Measurements from ENCODE around the gene SSH2.
"Not testable (repeated sequence)": the region's sequence is repeated elsewhere in the genome, so short reads cannot be mapped to it uniquely, and the experiment has no call there.

The SSH2 gene

DNA sequence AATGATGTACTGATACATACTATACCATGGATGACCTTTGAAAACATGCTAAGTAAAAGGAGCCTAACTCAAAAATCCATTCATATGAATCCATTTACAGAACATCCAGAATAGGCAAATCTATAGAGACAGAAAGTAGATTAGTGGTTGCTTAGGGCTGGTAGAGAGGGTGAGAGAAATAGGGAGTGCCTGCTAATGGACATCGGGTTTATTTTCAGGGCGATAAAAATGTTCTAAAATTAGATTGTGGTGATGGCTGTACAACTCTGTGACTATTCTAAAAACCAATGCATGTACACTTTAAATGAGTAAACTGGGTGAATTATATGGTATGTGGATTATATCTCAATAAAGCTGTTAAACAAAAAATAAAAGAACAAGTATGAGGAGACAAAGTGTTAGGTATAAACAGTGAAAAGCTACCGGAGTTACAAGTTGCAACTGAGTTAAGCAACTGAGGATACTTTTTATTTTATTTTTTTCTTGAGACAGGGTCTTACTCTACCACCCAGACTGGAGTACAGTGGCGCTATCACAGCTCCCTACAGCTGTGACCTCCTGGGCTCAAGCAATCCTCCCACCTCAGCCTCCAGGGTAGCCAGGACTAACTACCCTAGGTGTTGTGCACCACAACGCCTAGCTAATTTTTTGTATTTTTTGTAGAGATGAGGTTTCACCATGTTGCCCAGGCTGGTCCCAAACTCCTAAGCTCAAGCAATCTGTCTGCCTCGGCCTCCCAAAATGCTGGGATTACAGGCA, 231.8 kb downstream of the SSH2 start:
- no peak for DNase-seq

GRCh38 chr17:29697371-29697770, 232.7 kb downstream of the SSH2 start:
- no peak for DNase-seq

DNA sequence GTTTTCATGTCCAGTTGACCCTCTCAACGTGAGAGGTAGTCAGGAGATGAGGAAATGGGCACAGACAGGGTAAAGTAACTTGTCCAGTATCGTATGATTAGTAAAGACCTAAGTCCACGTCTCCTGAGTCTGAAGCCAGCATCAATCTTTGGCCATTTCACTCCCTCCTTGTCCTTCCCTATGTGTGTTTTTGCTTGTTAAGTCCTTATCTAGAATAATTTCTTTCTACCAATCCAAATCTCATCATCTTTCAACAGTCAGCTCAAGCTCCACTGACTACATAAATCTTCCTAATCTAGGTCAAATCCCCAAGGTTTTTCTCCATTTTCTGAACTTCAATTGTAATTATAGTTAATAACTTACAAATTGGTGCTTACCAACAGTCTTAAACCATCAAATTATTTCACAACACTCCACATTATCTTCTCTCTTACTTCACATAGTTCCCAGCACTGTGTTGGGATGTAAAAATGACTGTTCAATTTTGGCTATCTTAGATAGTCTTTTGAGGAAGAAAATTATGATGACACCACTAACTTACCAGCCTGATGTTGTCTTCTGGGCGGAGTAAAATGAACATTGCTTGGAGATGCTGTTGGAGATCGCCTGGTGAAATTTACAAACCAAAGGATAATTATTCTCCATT, 235.0 kb downstream of the SSH2 start:
- no peak for DNase-seq

GRCh38 chr17:29693751-29694150, 236.3 kb downstream of the SSH2 start:
- no peak for DNase-seq

DNA sequence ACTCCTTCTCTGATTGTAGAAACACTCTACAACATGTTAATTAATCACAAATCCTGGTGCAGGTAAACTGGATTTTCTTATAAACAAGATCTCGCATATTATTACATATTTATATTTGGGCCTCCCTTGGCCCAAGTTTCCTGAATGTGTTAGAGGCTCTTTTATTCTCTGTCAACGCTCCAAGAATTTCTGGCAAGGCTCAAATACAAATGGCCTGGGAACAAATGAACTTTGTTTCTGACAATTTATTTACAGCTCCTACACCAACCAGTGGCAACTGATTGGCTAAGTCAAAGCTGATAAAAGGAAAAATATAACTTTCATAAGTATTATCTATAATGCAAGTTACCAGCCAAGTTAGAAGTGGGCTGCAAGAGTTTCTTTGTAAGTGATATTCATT, 242.4 kb downstream of the SSH2 start:
- DNase-seq, result no peak

GRCh38 chr17:29686993-29687590, 242.9 kb downstream of the SSH2 start:
- DNase-seq, result no peak

GRCh38 chr17:29683481-29683880, 246.5 kb downstream of the SSH2 start:
- no peak for DNase-seq

GRCh38 chr17:29682987-29683386, 247.0 kb downstream of the SSH2 start:
- no peak for DNase-seq

GRCh38 chr17:29682054-29682453, 248.0 kb downstream of the SSH2 start:
- no peak for DNase-seq

DNA sequence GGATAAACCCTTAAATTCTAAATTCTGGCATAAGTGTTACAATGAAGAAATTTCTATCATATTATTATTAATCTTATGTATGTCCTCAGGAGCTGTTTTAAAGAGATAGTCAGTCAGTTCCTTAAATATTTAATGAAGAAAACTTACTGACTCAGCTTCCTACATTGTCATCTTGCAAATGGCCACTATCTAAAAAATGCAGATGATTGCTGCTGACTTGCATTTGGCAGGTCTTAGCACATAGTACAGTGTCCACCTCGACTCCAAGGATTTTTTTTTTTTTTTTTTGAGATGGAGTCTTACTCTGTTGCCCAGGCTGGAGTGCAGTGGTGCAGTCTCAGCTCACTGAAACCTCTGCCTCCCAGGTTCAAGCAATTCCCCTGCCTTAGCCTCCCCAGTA, 252.2 kb downstream of the SSH2 start:
- DNase-seq, result no peak

DNA sequence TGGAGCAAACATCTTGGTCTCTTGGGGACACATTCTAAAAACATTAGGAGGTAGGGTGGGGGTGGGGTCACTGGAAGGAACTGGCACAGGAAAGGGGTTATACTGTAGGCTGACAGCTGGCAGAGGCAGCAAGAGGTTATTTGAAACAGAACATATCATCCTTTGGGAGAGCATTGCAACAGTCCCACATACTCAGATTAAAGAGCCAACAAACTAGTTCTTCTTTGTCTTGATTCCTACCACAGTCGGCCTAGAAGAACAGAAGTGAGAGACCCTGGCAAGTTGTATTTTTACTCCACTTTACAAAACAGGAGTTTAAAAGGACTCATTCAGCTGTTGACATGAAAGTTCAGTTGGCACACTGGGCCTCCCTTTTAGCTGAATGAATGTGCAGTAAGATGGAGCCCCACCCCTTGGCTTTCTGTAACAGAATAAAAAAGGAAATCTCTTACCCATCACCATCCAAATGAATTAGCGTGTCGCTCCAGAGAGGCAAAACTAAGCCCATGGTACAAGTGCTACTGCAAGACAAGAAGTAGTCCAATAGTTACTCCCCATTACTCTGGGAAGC, 252.7 kb downstream of the SSH2 start:
- DNase-seq, result no peak

DNA sequence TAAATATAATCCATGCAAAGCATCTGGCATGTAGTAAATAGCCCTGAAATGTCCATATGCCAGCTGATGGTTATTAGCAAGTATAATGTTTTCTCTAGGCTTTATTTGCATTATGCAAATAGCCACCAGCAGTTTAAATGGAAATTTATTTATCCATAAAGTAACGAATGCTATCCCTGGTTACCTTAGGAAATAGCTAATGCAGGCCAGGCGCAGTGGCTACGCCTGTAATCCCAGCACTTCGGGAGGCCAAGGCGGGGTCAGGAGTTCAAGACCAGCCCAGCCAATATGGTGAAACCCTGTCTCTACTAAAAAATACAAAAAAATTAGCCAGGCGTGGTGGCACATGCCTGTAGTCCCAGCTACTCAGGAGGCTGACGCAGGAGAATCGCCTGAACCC, 254.1 kb downstream of the SSH2 start:
- DNase-seq, result not testable (repeated sequence)

DNA sequence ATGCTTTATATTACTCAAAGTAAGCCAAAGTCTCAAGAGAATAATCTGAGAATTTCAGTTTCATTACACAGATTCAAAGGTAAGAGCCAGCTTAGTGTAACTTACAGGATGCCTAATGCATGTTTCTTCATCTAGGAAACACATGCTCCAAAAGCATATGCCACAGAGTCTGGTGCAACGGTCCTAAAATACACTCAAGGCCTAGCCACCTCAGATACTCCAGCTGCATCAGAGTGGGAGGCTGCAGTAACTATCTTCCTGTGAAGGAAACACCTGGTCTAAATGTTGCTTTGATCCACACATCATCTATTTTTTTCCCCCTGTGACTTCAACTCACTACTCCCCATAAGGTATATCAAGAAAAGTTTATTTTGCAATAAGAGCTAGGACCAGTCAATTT, 255.7 kb downstream of the SSH2 start:
- no peak for DNase-seq

DNA sequence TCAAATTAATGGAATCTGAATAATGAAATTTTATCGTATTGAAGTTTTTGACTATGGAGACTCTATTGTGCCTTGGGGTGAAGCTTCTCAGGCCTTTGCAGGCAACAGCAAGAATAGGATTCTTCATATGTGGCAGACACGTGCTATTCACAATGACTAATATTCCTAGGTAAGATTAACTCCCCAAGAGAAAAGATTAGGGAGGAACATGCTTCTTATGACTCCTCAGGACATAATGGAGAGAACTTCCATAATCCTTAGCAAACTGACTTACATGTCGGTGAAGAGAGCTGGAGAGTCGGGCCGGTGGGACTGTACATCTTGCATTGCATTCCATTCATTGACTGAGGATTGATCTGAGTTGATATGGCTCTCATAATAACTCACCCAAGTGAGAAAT, 258.4 kb downstream of the SSH2 start:
- no peak for DNase-seq

- no peak for DNase-seq
Observed at GRCh38 chr17:29669266-29669665, 260.8 kb downstream of the SSH2 start.

DNA sequence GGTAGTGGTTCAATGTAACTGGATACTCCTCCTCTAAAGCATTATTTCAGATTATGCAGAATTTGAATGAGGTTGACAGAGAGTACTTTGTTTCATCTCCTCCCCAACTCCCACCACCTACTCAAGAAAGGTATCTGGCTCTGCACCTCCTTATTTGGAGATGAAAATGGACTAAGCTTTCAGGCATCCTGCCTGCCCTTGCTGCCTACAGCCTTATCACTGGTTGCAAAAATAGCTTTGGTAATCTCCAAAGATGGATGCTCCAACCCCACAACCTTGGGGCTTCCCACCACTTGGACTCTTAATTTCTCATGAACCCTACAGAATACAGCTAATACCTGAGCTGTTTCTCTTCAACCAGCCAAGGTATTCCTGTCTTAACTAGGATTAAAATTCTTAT, 262.1 kb downstream of the SSH2 start:
- no peak for DNase-seq

DNA sequence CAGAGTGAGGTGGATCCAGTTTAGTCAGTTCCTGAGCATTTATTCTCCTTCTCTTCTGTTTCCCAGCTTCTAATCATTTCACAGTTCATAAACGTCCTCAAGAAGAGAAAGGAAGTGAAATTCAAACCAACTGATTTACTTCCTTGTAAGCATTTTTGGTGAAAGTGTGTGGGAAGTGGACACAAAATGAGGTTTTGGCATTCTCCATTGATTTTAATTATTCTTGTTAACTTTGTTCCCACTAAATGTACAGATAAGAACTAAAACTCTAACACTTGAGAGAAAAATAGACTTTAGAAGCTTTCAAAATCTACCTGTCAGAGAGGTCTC, 264.6 kb downstream of the SSH2 start:
- no peak for DNase-seq

DNA sequence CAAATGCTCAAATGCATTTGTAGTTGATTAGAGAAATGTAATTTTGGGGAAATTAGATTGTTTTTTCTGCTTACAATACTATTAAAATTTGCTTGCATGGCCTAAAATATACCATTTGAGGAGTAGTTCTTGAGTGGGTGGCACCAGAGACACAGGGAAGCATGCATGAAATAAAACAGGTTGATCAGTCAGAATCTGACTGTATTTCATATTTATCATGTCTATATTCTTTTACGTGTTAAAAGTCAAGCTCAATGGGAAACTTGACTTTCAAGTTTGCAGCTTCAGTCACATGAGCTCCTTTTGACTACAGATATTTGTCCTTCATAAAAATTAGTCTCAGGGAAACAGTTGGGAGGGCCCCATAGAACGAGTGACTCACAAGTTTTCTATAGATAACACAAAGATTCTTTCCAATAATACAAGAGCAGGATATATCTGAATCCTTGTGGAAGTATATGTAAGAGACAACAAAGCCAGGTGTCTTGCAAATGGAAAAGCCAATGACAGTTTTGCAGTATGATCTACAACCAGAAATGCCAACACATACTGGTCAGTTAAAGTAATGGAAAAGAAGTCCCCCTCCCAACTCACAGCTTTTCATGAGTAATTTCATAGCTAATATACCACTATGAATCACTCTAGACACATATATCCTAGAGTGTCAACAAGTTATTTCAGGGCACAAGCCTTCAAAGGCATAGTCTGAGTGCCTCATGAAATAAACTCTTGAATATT, 265.1 kb downstream of the SSH2 start:
- DNase-seq, result no peak

GRCh38 chr17:29663155-29663554, 266.9 kb downstream of the SSH2 start:
- no peak for DNase-seq

DNA sequence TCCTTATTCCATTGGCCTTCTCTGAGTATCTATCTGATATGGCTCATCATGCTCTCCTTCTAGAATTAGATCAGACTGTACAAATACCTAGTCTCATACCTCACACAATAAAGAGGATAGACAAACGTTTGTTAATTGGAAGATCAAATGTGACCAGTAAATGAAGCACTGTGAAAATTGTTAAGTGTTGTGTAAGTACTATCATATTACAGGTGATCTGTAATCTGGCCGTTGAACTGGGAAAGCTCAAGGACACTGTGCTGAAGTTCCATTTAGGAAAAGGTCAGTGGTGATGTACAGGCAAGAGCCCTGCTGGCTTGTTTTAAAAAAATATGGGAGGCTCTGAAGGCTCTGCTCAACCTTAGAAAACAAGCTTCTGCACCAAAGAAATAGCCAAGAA, 268.8 kb downstream of the SSH2 start:
- no peak for DNase-seq

DNA sequence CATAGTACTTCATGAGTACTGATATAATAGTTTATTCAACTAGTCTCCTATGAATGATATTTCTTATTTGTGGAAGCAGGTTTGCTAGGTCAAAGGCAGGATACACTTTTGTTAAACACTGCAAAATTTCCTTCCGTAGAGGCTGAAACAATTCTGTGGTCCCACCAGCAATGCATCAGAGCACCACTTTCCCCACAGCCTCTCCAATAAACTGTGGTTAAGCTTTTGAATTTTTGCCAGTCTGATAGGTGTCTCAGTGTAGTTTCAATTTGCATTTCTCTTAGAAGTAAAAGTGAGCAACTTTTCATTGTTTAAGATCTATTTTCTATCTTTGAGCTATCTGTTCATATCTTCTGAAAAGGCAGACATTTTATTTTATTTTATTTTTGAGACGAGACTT, 270.9 kb downstream of the SSH2 start:
- DNase-seq, result peak; percentile 14

DNA sequence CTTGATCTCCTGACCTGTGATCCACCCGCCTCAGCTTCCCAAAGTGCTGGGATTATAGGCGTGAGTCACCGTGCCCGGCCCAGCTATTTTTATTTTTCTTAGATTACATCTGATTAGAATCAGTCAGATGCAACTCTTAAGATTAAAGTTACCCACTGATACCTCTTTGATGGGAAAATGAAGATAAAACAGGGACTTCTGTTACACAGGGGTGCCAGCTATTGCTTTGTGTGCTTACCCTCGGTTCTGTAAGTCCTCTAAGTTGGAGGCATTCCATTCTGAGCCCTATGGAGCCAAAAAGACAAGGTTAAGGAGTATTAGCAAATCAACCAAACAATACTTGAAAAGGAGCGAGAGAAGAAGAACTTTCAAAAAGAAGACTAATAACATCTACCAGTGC, 274.7 kb downstream of the SSH2 start:
- no peak for DNase-seq

GRCh38 chr17:29653995-29654714, 275.9 kb downstream of the SSH2 start:
- no peak for DNase-seq

Measured in CD4-positive, alpha-beta T cell treated with Interleukin-10 for 1 hour (primary cell).